Activated CD4-positive, alpha-beta T cell treated with anti-CD3 and anti-CD28 coated beads for 24 hours (primary cell): ENCODE data around the gene CLDN19.

Experiments
- DNase-seq, 2 donors: peaks; one replicate each; pipeline ENCODE4 v3.0.0-alpha.2; 2020; ENCODE audit warnings: low read depth in 2 of 2

The CLDN19 gene, protein sequence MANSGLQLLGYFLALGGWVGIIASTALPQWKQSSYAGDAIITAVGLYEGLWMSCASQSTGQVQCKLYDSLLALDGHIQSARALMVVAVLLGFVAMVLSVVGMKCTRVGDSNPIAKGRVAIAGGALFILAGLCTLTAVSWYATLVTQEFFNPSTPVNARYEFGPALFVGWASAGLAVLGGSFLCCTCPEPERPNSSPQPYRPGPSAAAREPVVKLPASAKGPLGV

DNA sequence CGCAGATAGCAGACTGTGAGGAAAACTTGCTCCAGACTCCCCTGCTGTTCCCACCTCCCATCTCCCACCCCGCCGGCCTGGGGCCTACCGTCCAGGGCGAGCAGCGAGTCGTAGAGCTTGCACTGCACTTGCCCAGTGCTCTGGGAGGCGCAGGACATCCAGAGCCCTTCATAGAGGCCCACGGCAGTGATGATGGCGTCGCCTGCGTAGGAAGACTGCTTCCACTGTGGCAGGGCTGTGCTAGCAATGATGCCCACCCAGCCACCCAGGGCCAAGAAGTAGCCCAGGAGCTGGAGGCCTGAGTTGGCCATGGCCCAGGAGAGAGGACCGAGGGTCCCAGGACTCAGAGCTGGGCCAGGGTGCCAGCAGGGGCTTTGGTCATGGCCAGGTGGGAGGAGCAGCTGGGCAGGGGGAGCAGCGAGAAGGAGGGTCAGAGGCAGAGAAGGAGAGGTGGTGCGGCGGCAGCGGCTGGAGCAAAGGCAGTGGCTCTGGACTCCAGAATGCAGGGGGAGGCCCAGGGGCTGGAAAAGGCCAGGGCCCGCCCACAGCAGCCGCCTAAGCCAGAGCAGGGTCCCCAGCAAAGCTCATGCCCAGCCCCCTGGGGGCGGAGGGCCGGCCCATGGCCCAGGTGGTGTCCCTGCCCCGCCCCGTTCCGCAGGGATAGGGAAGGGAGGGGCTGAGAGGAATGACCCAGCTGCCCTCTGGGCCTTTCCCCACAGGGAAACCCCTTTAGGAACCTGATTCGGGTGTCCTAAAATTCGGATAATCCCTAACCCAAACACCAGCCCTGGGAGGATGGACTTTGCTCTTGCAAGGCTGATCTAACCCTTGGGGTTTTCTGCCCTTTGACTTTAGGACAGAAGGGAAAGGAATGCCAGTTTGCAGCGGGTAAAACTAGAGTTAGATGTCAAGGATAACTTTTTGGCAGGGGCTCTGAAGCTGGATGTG lies at the start of gene CLDN19:
CLDN19 (minus strand) TSS at position 484 of the 948 bp plus-strand sequence; CDS start at position 311, 173 bp downstream.
- DNase-seq: no peak

DNA sequence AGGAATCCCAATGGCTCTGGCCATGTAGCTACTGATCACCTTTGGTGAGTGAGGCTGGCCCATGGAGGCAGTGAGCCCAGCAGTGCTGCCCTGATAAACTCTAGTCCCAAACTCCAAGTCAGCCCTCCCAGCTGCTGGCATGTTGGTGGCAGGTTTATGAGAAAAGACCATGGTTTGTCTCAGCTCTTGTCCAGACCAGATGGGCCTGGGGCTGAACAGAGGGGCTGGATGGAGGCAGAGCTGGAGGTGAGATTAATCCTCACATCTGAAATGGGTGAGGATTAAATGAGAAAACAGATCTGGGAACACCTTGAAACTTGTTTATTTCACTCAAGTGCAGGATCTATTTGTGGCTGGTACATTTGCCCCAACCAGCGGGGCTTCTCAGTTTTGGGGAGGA lies 48.0 kb upstream of the CLDN19 start:
- DNase-seq: no peak

DNA sequence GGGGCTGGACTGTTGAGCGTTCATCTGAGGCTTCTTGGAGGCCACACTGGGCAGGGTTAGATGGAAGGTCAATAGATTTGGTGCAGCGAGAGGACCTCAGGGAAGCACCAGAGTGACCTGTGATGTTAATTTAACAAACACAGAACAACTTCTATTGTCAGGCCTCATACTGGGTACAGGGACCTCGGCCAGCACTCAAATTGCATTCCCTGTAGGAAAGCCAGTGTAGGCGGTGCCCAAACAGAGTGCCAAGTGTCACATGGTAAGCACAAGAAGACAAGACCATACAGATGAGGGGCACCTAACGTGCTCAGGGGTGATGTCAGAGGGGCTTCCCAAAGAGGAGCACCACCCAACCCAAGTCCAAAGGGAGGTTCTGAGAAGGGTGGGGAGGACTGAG lies 46.1 kb upstream of the CLDN19 start:
- no peak for DNase-seq

DNA sequence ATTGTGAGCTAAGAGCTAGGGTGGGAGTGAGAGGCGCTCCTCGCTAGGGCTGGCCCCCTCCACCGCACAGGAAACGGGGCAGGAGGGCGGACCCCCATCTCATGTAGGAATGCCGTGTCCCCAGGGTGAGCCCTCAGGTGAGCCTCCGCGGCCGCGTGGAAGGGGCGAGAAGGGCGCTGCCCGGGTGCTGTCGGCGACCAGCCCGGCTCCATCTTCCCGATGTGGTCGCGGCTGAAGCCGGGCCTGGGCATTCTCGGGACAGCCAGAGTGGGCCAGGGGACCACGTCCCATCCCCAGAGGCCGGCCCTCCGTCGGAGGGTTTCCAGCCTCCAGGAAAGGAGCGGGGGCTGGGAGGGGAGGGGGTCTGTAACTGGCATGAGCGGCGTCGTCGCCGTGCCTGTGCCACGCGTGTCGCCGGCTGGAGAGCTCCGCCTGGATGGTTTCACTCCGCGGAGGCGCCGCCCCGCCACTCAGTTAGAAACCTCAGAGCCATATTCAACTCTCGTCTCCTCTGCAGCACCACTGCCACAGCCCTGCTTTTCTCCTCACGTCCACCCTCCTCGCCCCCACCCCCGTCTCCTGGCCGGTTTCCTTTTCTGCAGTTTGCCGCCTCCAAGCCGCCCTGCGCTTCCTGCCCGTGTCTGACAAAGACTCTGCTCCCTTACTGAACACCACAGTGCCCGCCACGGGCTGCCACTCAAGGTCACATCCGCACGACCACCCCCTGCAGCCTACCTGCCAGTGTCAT lies 45.1 kb upstream of the CLDN19 start, which contains the start of gene TMEM269:
TMEM269 (plus strand) TSS at position 46 of the 748 bp plus-strand sequence. CDS start 4,903 bp downstream, outside the sequence.
- DNase-seq: peak; percentile 10 to 25

DNA sequence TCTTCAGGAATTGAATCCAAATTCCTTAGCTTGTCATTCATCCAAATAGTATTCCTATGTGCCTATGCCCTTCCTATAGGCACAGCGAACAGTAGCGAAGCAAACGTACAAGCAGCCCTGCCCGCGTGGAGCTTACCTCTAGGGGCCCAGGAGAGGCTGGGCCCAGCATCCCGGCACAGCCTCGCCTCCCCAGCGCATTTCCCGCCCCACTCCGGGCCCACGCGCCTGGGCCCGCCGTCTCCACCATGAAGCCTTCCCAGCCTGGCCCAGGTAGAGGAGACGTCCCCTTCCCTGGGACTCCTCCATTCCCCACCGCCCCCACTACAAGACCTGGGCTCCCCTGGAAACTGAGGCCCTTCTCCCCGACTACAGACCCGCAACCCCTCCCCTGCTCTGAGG lies 44.5 kb upstream of the CLDN19 start:
- DNase-seq: no peak

DNA sequence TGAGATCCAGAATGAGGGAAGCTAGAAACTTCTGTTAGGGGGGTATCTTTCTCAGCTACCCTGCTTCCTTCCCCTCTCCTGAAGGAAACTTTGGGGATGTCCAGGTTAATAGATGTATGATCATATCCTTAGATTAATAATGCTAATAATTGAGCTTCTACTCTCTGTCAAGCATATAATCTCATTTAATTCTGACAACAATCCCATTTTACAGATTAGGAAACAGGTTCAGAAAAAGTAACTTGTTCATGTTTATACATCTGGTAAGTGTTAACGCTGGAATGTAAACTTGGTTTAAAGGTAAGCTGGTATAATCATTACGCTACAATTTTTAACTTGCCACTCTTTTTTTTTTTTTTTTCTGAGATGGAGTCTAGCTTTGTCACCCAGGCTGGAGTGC lies 43.1 kb upstream of the CLDN19 start:
- DNase-seq: no peak

DNA sequence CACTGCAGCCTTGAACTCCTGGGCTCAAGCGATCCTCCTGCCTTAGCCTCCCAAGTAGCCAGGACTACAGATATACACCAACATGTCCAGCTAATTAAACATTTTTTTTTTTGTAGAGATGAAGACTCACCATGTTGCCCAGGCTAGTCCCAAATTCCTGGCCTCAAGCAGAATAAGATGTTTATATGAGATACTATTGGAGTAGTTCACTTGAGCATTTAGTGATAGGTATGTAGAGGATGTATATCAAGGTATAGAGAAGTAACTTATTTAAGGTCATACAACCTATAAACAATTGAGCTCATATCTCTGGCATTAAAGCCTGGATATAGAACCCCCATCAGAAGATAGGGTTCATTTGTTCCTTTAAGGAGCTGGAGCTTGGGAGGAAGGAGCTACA lies 40.1 kb upstream of the CLDN19 start:
- DNase-seq: no peak

DNA sequence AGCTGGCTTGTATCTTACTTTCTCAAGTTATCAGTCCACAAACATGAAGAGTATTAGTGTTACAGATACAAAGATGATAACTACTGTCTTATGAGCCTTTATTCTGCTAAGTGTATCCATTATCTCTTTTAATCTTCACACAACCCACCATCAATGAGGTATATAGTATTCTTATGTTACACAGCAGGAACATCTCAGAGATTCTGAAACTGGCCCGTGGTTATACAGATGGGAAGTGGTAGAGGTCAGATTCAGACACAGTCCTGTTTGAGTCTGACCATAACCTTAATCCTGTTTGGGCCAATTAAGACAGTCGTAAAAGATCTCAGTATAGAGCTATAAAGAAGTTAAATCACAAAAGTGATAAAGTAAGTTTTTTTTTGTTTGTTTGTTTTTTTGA lies 39.7 kb upstream of the CLDN19 start:
- no peak for DNase-seq

DNA sequence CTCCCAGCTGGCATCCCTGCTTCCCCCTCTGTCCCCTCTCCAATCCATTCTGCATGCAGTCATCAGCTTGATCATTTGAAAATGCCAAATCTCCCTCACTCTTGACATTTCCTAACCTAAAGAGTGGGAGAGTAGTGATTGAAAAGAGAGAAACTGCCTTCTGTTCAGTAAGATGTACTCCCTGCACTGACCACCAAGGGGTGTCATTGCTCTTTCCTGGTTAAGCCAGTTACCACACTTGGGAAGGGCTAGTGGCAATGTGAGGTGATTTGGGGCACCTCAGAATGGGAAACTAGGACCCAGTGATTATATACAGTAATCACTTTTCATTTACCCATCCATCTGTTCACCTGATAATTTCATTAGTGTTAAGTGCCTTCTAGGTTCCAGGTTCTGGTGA lies 37.8 kb upstream of the CLDN19 start:
- DNase-seq: no peak

DNA sequence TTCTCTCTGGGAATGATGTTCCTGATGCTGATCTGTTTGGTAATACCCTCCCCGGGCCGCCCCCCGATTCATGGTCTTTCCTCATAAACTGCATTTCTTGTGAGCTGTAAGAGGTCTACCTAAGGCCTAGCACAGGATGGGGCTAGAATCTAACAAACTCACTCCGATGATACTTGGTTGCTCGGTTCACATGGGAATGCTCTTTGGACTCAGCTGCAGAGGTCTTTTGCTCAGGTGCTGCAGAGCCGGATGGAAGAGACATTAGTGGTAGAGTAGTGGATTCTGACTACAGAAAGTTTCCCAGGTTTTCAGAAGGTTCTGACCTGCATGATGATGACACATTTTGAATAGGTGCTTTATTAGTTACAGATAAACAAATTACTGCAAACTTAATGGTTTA lies 36.5 kb upstream of the CLDN19 start:
- DNase-seq: no peak

DNA sequence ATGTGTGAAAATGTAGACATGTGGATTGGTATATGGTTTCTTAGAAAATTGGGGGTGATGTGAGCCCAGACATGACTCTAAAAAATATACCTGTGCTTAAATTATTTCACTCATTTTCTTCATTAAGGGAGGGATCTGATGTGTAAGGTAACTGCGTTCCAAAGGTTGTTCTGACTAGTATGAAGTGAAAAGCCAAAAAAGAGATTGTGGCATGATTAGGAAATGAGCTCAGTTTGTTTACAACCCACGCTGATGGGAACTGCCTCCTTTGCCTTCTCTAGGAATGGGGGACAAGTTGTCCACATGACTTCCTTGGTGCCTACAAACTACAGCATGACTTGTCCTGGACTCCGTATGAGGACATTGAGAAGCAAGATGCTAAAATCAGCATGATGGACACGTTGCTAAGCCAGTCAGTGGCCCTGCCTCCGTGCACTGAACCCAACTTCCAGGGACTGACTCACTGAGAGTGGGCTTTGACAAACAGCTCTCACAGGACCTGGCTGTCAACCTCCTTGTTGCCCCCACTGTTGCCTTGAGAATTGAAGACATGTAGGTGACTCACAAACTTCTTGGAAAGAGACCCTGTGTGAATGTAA lies 35.0 kb upstream of the CLDN19 start:
- no peak for DNase-seq

DNA sequence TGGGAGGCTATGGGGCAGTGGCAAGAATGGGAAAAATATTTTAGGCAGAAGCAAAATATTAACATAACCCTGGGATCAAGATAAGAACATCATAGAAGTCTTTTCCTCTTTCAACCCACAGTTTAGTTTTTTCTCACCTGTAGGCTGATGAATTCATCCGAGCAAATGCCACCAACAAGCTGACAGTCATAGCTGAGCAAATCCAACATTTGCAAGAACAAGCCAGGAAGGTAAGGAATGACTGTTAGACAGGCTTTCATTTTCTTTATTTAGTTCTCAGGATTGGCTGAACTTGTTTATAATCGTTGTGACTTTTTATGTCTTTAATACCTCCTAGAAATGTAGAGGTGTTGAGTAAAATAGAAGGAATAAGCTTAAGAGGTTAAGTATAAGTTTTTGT lies 33.4 kb upstream of the CLDN19 start:
- DNase-seq: no peak

DNA sequence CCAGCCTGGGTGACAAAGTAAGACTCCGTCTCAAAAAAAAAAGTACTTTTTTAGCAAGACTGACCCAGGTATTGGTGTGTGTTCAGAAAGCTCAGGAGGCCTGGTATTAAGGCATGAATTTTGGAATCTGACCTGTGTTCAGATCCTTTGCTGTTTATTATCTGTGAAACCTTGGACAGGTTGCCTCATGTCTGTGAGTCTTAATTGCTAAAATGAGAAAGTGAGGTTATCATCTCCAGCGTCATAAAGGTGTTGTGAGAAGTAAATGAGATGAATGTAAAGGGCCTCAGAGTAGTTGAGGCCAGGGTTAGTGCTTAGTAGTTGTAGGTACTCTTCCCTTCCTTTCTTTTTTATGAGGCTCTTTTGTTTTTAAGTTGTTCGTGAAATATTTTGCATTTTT lies 29.8 kb upstream of the CLDN19 start:
- DNase-seq: no peak

DNA sequence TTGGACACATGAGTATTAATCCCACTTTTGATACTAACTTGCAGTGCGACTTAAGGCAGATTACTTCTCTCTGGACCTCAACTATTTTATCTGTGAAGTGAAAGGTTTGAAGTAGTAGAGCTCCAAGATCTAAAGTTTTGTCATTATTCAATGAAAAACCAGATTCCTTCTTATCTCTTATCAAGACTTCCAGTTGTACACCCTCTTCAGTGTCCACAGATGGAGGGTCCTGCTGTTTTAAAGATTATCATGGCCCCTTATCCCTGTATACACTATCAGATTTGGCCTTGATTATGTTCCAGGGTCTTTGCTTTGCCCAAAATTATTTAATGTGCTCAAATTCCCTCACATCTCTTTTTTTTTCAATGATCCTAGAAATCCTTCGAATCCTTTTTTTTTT lies 28.1 kb upstream of the CLDN19 start:
- no peak for DNase-seq

DNA sequence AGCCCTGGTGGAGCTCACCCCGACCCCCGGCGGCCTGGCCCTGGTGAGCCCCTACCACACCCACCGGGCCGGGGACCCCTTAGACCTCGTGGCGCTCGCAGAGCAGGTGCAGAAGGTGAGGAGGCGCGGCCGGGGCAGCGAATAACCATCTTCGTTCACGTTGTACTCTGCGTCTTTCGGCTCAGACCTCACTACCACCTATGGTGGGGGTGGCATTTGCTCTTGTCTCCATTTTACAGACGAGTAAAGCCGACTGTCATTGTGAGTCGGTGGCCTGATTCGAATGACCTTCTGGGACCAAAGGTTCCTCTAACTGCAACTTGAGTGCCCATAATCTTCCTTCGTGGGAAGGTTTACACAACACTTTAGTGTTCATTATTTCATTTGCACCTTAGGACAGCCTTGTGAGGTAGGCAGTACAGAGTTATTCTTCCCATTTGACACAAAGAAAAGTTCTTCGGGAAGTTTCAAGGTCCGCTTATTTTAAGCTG lies 27.5 kb upstream of the CLDN19 start:
- DNase-seq: no peak

DNA sequence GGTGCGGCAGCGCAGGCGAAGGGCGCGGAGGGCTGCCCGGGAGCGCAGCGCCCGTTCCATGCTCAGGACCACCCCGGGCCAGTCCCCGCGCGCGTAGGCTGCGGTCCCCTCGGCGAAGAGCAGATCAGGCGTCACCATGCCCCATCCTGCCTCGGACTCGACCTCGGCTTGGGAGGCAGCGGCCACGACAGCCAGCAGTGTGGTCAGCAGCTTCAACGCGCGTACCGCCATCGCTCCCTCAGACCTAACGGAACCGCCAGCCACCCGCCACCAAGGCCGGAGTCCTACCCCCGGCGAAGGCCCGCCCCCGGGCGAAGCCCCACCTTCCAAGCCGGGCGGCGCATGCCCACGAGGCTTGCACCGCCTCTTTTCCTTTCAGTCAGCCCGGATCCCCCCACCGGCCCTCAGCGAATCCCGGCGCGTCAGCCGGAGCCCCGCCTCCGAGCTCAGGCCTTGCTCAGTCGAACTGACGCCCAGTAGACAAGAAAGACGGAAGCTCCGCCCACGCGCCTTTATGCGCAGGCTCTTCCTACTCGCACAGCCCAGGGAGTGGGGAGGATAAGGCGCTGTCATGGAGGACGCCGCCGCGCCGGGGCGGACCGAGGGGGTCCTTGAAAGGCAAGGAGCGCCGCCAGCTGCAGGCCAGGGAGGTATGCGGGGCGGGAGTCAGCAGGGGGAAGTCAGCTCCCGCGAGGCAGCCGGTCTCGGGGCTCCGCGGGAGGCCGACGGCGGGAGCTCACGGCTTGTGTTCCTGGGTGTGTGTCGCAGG lies 26.9 kb upstream of the CLDN19 start, which contains the start of the genes C1orf50 and P3H1:
C1orf50 (plus strand) TSS at position 509 of the 769 bp plus-strand sequence; CDS start at position 572, 63 bp downstream.
P3H1 (minus strand) TSS at position 288 of the 769 bp plus-strand sequence; CDS start at position 231, 57 bp downstream.
- peak; percentile 99 for DNase-seq

DNA sequence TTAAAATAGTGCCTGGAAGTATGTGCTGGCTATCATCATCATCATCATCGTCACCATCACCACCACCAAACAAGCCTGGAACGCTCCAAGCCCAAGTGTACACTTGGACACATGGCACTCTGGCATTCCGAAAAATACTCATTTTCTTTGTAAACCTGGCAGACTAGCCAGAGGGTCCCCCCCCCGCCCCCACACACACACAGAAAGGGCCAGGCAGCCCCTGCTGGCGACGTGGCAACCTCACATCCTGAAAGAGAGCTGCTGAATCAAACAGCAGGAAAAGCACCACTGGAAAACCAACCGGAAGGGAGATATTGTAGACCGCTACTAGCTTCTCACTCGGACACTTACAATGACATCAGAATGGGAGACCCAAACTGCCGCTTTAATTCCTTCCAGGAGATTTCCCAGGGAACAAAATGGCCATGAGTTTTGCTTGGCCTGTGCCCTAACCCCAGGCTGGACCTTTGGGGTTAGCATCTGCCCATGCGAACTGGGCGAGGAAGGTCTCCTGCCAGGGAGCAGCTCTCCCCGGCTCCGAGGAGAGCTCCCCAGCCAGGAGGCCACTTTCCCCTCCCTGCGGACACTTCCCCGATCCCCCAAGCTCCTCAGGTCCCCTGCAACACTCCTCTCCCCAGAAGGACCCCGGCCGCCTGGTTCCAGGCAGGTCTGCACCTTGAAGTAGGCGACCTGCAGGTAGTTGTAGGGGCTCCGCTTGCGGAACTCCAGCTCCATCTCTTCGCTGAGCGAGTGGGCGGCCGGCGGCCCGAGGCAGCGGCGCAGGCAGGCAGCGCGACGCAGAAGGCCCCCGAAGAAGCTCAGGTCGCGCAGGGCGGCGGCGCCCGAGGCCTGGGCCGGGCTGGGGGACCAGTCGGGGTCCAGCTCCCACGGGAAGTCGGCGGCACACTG lies 26.1 kb upstream of the CLDN19 start:
- peak; percentile 16 to 31 for DNase-seq

DNA sequence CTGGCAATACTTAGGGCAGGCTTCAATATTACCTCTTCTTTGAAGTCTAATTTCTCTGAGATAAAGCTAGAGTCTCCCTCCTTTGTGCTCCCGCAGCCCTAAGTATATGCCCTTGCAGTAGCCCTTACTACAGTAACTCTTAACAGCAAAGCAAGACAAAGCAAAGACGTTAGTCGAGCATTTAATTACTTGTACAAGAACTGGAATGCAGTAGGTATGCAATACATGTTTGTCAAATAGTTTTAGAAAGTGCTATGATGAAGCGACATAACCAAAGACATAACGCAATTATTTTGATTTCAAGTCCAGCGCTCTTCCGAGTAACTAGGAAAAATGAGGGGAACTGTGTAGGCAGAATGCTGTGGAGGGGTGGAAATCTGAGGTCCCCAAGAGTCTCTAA lies 25.2 kb upstream of the CLDN19 start:
- DNase-seq: no peak

DNA sequence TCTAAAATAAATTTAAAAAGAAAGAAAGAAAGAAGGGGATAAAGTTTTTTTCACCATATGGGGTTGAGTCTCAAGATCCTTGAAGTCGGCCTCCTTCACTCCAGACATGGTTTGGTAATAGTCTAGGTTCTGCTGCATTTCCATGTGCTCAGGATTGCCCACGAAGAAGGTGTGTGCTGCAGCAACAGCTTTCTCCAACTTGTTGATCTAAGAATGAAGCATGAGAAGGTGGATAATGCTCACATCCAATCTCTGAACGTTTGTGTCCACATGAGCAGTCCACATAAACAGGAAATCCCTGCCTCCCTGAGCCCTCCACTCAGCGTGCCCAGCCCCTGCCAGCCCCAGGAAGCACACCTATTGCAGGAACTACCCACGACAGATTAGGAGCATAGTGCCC lies 22.2 kb upstream of the CLDN19 start:
- no peak for DNase-seq

DNA sequence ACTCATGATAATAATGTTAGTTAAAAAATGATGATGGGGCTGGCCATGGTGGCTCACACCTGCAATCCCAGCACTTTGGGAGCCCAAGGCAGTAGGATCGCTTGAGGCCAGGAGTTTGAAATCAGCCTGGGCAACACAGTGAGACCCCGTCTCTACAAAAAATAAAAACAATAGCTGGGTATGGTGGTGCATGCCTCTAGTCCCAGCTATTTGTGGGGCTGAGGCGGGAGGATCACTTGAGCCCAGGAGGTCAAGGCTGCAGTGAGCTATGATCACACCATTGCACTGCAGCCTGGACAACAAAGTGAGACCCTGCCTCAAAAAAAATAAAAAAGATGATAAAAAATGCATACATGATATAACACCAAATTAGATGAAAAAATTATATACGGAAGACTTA lies 21.5 kb upstream of the CLDN19 start:
- DNase-seq: no peak
